WTC11 (cell line): ENCODE data around the gene PIWIL1. TPM values are rescaled to one million over a fixed set of nuclear protein-coding genes. Genes with fewer than 3 reads are reported as not detected.

Source experiments
- ATAC-seq: fragments of 200-7000 bp; cut with Tn5 transposase; 2 replicates; pipeline ENCODE4 v1.10.0; 2021; ENCODE audit warnings: mild to moderate bottlenecking, moderate library complexity
- CTCF ChIA-PET: fragments of 300-600 bp; sonication (Branson Sonifier 250); formaldehyde crosslinking; loops from one replicate; lab custom pipeline; 2021; ENCODE audit warnings: antibody characterized with exemption; lab: Charles Lee
- POLR2A ChIA-PET: fragments of 350-600 bp; sonication (Branson Sonifier 250); formaldehyde crosslinking; loops from one replicate; lab custom pipeline; 2021; ENCODE audit warnings: antibody characterized with exemption; lab: Charles Lee
- DNase-seq: peaks from one replicate; pipeline ENCODE4 v3.0.0; 2021; ENCODE audit warnings: low spot score
- H3K27ac Mint-ChIP-seq: 2 replicates; pipeline ENCODE4 v1.8.0; 2021; ENCODE audit warnings: mixed read lengths
- H3K27me3 Mint-ChIP-seq: 2 replicates; pipeline ENCODE4 v1.8.0; 2021; ENCODE audit warnings: low read depth, mild to moderate bottlenecking, moderate library complexity, mixed read lengths
- H3K36me3 Mint-ChIP-seq: 2 replicates; pipeline ENCODE4 v1.8.0; 2021; ENCODE audit warnings: mixed read lengths
- H3K4me1 Mint-ChIP-seq: 2 replicates; pipeline ENCODE4 v1.8.0; 2022; ENCODE audit warnings: mixed read lengths
- H3K4me3 Mint-ChIP-seq: 2 replicates; pipeline ENCODE4 v1.8.0; 2021; ENCODE audit warnings: mild to moderate bottlenecking, moderate library complexity, mixed read lengths
- H3K9me3 Mint-ChIP-seq: 2 replicates; pipeline ENCODE4 v1.8.0; 2021; ENCODE audit warnings: mixed read lengths
- CREM ChIP-seq: sonication (generic); formaldehyde crosslinking; IDR thresholded peaks from 2 replicates; pipeline ENCODE4 v1.8.1; 2022; ENCODE audit warnings: mild to moderate bottlenecking, missing genetic modification reagents, moderate library complexity
- FOXJ3 ChIP-seq: sonication (generic); formaldehyde crosslinking; IDR thresholded peaks from 2 replicates; pipeline ENCODE4 v1.9.0; 2021; ENCODE audit warnings: missing genetic modification reagents, mild to moderate bottlenecking, borderline replicate concordance
- FOXK1 ChIP-seq: sonication (generic); formaldehyde crosslinking; IDR thresholded peaks from 2 replicates; pipeline ENCODE4 v1.8.0; 2022; ENCODE audit warnings: mild to moderate bottlenecking, moderate library complexity, missing genetic modification reagents
- FOXP4 ChIP-seq: sonication (generic); formaldehyde crosslinking; IDR thresholded peaks from 2 replicates; pipeline ENCODE4 v1.8.0; 2022; ENCODE audit warnings: mild to moderate bottlenecking, missing genetic modification reagents
- GRHL2 ChIP-seq: fragments of 250-450 bp; sonication (Bioruptor Pico); IDR thresholded peaks from 2 replicates; pipeline ENCODE4 v1.8.0; 2022; ENCODE audit warnings: mild to moderate bottlenecking, moderate library complexity; ENCODE audit not compliant: insufficient replicate concordance, severe bottlenecking
- JAZF1 ChIP-seq: fragments of 250-450 bp; sonication (Bioruptor Pico); IDR thresholded peaks from 2 replicates; pipeline ENCODE4 v1.9.0; 2021; ENCODE audit warnings: moderate library complexity, mild to moderate bottlenecking, inconsistent platforms
- MXD4 ChIP-seq: fragments of 250-450 bp; sonication (Bioruptor Pico); IDR thresholded peaks from 2 replicates; pipeline ENCODE4 v1.8.0; 2021; ENCODE audit warnings: mild to moderate bottlenecking, moderate library complexity, borderline replicate concordance
- NFE2L1 ChIP-seq: sonication (generic); formaldehyde crosslinking; IDR thresholded peaks from 2 replicates; pipeline ENCODE4 v1.8.1; 2023; ENCODE audit warnings: missing genetic modification reagents
- NFYB ChIP-seq: sonication (generic); formaldehyde crosslinking; conservative IDR thresholded peaks from 2 replicates; pipeline ENCODE4 v1.8.0; 2022; ENCODE audit warnings: low read depth, missing genetic modification reagents
- NR3C1 ChIP-seq: sonication (generic); formaldehyde crosslinking; conservative IDR thresholded peaks from 2 replicates; pipeline ENCODE4 v1.8.1; 2023; ENCODE audit warnings: low read depth, mild to moderate bottlenecking, missing genetic modification reagents
- SOX15 ChIP-seq: fragments of 250-450 bp; sonication (Bioruptor Pico); IDR thresholded peaks from 2 replicates; pipeline ENCODE4 v1.9.0; 2021; ENCODE audit warnings: mild to moderate bottlenecking
- total RNA-seq: library from RNA; stranded (reverse); gene quantifications from 3 replicates; pipeline ENCODE4 v1.2.3, GENCODE V29; 2021
- TF ChIP-seq, protein P1 (sequence below): fragments of 250-450 bp; sonication (Bioruptor Pico); IDR thresholded peaks from 2 replicates; pipeline ENCODE4 v1.8.0; 2021; ENCODE audit warnings: mild to moderate bottlenecking
- TF ChIP-seq, protein P2 (sequence below): sonication (generic); formaldehyde crosslinking; IDR thresholded peaks from 2 replicates; pipeline ENCODE4 v1.8.0; 2022; ENCODE audit warnings: mild to moderate bottlenecking, missing genetic modification reagents
- TF ChIP-seq, protein P3 (sequence below): fragments of 250-450 bp; sonication (Bioruptor Pico); conservative IDR thresholded peaks from 2 replicates; pipeline ENCODE4 v1.9.0; 2021; ENCODE audit warnings: mild to moderate bottlenecking
- TF ChIP-seq, protein P4 (sequence below): sonication (generic); formaldehyde crosslinking; IDR thresholded peaks from 2 replicates; pipeline ENCODE4 v1.8.1; 2022; ENCODE audit warnings: mild to moderate bottlenecking, moderate library complexity, missing genetic modification reagents
- TF ChIP-seq, protein P5 (sequence below): sonication (generic); formaldehyde crosslinking; IDR thresholded peaks from 2 replicates; pipeline ENCODE4 v1.8.0; 2023; ENCODE audit warnings: missing genetic modification reagents, mild to moderate bottlenecking, borderline replicate concordance

Gene PIWIL1
- total RNA-seq, 1 experiment from 2014 or later: not detected

DNA sequence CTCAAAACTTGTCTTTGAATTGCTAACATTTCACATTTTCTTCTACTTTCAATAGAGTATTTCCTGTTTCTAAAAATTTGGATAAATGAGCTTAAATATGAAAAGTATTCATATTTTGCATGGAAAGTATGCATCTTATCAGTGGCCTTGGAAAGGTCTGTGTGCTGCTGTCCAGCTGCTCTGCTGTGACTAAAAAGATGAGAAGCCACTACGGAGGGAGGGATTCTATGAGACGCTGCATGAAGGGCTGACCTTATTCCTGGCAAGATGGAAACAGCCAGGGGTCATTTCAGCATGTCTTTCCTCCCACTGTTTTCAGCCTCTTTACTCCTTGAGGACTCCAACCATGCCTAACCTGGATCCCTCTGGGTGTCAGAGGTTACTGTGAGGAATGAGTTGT lies 13.0 kb downstream of the PIWIL1 start (continued):
- TF ChIP-seq, protein P1, sequence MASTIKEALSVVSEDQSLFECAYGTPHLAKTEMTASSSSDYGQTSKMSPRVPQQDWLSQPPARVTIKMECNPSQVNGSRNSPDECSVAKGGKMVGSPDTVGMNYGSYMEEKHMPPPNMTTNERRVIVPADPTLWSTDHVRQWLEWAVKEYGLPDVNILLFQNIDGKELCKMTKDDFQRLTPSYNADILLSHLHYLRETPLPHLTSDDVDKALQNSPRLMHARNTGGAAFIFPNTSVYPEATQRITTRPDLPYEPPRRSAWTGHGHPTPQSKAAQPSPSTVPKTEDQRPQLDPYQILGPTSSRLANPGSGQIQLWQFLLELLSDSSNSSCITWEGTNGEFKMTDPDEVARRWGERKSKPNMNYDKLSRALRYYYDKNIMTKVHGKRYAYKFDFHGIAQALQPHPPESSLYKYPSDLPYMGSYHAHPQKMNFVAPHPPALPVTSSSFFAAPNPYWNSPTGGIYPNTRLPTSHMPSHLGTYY (CRISPR knock-in tag): no peak
- TF ChIP-seq FOXP4 (CRISPR knock-in tag) (no peak), GRHL2 (CRISPR knock-in tag) (no peak)
- TF ChIP-seq, protein P2, sequence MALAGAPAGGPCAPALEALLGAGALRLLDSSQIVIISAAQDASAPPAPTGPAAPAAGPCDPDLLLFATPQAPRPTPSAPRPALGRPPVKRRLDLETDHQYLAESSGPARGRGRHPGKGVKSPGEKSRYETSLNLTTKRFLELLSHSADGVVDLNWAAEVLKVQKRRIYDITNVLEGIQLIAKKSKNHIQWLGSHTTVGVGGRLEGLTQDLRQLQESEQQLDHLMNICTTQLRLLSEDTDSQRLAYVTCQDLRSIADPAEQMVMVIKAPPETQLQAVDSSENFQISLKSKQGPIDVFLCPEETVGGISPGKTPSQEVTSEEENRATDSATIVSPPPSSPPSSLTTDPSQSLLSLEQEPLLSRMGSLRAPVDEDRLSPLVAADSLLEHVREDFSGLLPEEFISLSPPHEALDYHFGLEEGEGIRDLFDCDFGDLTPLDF (CRISPR knock-in tag): no peak

DNA sequence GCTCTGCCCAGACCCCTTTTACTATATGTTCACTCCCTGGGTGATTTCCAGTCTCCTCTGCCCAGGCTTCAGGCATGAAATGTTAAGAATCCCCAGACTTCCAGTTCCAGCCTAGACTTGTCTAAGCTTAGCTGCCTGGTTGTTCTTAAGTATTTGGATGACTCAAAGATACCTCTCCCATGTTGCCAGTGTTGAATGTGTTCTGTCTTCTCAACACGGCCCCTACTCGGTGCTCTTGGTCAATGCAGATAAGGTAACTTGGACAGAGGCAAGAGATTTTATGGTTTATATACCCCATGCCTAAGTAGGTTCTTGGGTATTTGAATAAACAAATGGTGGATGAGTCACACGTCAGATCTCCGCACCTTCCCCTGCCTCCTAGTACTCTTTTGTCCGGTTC lies 13.6 kb downstream of the PIWIL1 start:
- H3K27ac Mint-ChIP-seq: no peak overlapping the region
- peaks cover 26% of the 10 kb centered on the region for H3K36me3 Mint-ChIP-seq
- ATAC-seq (no peak), DNase-seq (no peak)
- ChIA-PET CTCF (no interaction called here), POLR2A (no interaction called here)
- no peaks in the 10 kb centered on the region for H3K4me1 Mint-ChIP-seq
- H3K4me3 Mint-ChIP-seq: no peak overlapping the region
- H3K9me3 Mint-ChIP-seq: peaks cover 60% of the 10 kb centered on the region
- peaks cover 8% of the 10 kb centered on the region for H3K27me3 Mint-ChIP-seq
- TF ChIP-seq NFYB (no peak), NFE2L1 (CRISPR knock-in tag) (no peak), MXD4 (CRISPR knock-in tag) (no peak), SOX15 (CRISPR knock-in tag) (no peak), FOXJ3 (CRISPR knock-in tag) (no peak), JAZF1 (CRISPR knock-in tag) (no peak), CREM (CRISPR knock-in tag) (no peak), FOXK1 (CRISPR knock-in tag) (no peak), NR3C1 (CRISPR knock-in tag) (no peak)
- TF ChIP-seq, protein P3, sequence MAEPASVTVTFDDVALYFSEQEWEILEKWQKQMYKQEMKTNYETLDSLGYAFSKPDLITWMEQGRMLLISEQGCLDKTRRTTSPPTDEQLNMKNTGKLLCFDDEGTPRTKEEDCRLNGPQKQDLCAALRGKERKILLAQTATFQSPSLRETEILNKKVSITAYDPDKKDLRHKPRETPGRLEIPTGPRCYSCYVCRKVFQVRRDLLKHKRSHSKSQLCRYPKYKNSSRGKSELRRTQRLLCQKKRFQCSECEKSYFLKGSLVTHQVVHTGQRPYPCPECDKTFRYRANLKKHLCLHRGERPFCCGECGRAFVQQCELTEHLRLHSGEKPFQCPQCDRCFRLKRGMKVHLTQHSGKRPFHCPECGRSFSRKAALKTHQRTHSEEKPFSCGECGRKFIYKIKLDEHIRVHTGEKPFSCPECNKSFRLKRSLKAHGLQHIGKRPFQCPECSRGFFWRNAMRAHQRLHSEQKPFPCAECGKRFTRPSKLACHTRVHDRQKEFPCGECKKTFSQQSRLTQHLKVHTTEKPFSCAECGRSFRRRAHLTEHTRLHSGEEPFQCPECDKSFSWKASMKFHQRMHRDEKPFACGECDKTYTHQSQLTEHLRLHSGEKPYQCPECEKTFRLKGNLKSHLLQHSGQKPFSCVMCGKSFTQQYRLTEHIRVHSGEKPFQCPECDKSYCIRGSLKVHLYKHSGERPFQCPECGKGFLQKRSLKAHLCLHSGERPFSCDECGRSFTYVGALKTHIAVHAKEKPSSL (CRISPR knock-in tag): no peak
- TF ChIP-seq, protein P2 (CRISPR knock-in tag): no peak
- TF ChIP-seq, protein P4, sequence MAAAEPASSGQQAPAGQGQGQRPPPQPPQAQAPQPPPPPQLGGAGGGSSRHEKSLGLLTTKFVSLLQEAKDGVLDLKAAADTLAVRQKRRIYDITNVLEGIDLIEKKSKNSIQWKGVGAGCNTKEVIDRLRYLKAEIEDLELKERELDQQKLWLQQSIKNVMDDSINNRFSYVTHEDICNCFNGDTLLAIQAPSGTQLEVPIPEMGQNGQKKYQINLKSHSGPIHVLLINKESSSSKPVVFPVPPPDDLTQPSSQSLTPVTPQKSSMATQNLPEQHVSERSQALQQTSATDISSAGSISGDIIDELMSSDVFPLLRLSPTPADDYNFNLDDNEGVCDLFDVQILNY (CRISPR knock-in tag): no peak
- TF ChIP-seq, protein P5, sequence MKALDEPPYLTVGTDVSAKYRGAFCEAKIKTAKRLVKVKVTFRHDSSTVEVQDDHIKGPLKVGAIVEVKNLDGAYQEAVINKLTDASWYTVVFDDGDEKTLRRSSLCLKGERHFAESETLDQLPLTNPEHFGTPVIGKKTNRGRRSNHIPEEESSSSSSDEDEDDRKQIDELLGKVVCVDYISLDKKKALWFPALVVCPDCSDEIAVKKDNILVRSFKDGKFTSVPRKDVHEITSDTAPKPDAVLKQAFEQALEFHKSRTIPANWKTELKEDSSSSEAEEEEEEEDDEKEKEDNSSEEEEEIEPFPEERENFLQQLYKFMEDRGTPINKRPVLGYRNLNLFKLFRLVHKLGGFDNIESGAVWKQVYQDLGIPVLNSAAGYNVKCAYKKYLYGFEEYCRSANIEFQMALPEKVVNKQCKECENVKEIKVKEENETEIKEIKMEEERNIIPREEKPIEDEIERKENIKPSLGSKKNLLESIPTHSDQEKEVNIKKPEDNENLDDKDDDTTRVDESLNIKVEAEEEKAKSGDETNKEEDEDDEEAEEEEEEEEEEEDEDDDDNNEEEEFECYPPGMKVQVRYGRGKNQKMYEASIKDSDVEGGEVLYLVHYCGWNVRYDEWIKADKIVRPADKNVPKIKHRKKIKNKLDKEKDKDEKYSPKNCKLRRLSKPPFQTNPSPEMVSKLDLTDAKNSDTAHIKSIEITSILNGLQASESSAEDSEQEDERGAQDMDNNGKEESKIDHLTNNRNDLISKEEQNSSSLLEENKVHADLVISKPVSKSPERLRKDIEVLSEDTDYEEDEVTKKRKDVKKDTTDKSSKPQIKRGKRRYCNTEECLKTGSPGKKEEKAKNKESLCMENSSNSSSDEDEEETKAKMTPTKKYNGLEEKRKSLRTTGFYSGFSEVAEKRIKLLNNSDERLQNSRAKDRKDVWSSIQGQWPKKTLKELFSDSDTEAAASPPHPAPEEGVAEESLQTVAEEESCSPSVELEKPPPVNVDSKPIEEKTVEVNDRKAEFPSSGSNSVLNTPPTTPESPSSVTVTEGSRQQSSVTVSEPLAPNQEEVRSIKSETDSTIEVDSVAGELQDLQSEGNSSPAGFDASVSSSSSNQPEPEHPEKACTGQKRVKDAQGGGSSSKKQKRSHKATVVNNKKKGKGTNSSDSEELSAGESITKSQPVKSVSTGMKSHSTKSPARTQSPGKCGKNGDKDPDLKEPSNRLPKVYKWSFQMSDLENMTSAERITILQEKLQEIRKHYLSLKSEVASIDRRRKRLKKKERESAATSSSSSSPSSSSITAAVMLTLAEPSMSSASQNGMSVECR: no peak
